H9 (cell line): Measurements from ENCODE around the gene PLK2. TPM values are rescaled to one million over a fixed set of nuclear protein-coding genes. Genes with fewer than 3 reads are reported as not detected.

Source experiments
- DNase-seq: peaks from one replicate; pipeline ENCODE4 v3.0.0-alpha.2; 2017
- H2AFZ ChIP-seq: one replicate; pipeline ENCODE4 v1.6.1; 2013; ENCODE audit warnings: mild to moderate bottlenecking, low read length, control low read depth, moderate library complexity
- H2AK5ac ChIP-seq: 2 replicates; pipeline ENCODE4 v1.6.1; 2013; ENCODE audit warnings: low read length, control low read depth, mixed read lengths; ENCODE audit not compliant: insufficient read length
- H2BK120ac ChIP-seq: one replicate; pipeline ENCODE4 v1.6.1; 2013; ENCODE audit warnings: low read depth, mild to moderate bottlenecking, low read length, control low read depth, inconsistent platforms; ENCODE audit not compliant: poor library complexity, severe bottlenecking
- H2BK12ac ChIP-seq: 2 replicates; pipeline ENCODE4 v1.6.1; 2013; ENCODE audit warnings: low read length, control low read depth, mixed read lengths, low read depth; ENCODE audit not compliant: insufficient read length
- H2BK15ac ChIP-seq: 2 replicates; pipeline ENCODE4 v1.6.1; 2013; ENCODE audit warnings: low read depth, low read length, control low read depth
- H2BK20ac ChIP-seq: one replicate; pipeline ENCODE4 v1.6.1; 2013; ENCODE audit warnings: low read depth, mild to moderate bottlenecking, low read length, control low read depth, inconsistent platforms; ENCODE audit not compliant: poor library complexity, severe bottlenecking
- H2BK5ac ChIP-seq: 2 replicates; pipeline ENCODE4 v1.6.1; 2013; ENCODE audit warnings: low read length, control low read depth, mixed read lengths; ENCODE audit not compliant: insufficient read length
- H3K14ac ChIP-seq: 2 replicates; pipeline ENCODE4 v1.6.1; 2013; ENCODE audit warnings: low read length, control low read depth; ENCODE audit not compliant: insufficient read depth
- H3K18ac ChIP-seq: 2 replicates; pipeline ENCODE4 v1.6.1; 2013; ENCODE audit warnings: low read depth, mild to moderate bottlenecking, mixed read lengths, low read length, control low read depth; ENCODE audit not compliant: insufficient read length
- H3K23ac ChIP-seq: 2 replicates; pipeline ENCODE4 v1.6.1; 2013; ENCODE audit warnings: low read length, control low read depth, mixed read lengths, low read depth; ENCODE audit not compliant: insufficient read length
- H3K23me2 ChIP-seq: 2 replicates; pipeline ENCODE4 v1.6.1; 2013; ENCODE audit warnings: low read depth, mild to moderate bottlenecking, mixed read lengths, low read length, control low read depth; ENCODE audit not compliant: insufficient read length, poor library complexity, severe bottlenecking
- H3K27ac ChIP-seq: 2 replicates; pipeline ENCODE4 v1.5.1; 2013; ENCODE audit warnings: low read length, control low read depth, mixed read lengths, low read depth; ENCODE audit not compliant: insufficient read length
- H3K27me3 ChIP-seq: 2 replicates; pipeline ENCODE4 v1.6.1; 2013; ENCODE audit warnings: low read length, control low read depth, inconsistent platforms; ENCODE audit not compliant: insufficient read depth
- H3K4ac ChIP-seq: 2 replicates; pipeline ENCODE4 v1.6.1; 2013; ENCODE audit warnings: low read depth, mild to moderate bottlenecking, control low read depth, inconsistent platforms, low read length, moderate library complexity
- H3K4me1 ChIP-seq: 2 replicates; pipeline ENCODE4 v1.6.1; 2013; ENCODE audit warnings: low read length, control low read depth, inconsistent platforms; ENCODE audit not compliant: insufficient read depth
- H3K4me2 ChIP-seq: 2 replicates; pipeline ENCODE4 v1.6.1; 2013; ENCODE audit warnings: low read length, control low read depth, mixed read lengths; ENCODE audit not compliant: insufficient read length, insufficient read depth
- H3K56ac ChIP-seq: 2 replicates; pipeline ENCODE4 v1.6.1; 2013; ENCODE audit warnings: low read depth, mild to moderate bottlenecking, mixed read lengths, low read length, control low read depth; ENCODE audit not compliant: insufficient read length
- H3K79me1 ChIP-seq: 2 replicates; pipeline ENCODE4 v1.6.1; 2013; ENCODE audit warnings: low read depth, mild to moderate bottlenecking, moderate library complexity, low read length, control low read depth, inconsistent platforms; ENCODE audit not compliant: insufficient read depth, poor library complexity, severe bottlenecking
- H3K79me2 ChIP-seq: 2 replicates; pipeline ENCODE4 v1.6.1; 2013; ENCODE audit warnings: low read length, control low read depth, inconsistent platforms; ENCODE audit not compliant: insufficient read depth
- H3K9ac ChIP-seq: 2 replicates; pipeline ENCODE4 v1.6.1; 2013; ENCODE audit warnings: low read length, control low read depth, mixed read lengths; ENCODE audit not compliant: insufficient read length; ENCODE audit errors: extremely low read depth
- H3K9me3 ChIP-seq: one replicate; pipeline ENCODE4 v1.6.1; 2013; ENCODE audit warnings: low read depth, low read length, inconsistent platforms; ENCODE audit not compliant: control insufficient read depth
- H3T11ph ChIP-seq: one replicate; pipeline ENCODE4 v1.6.1; 2013; ENCODE audit warnings: mild to moderate bottlenecking, low read length, control low read depth, inconsistent platforms
- H4K20me1 ChIP-seq: one replicate; pipeline ENCODE4 v1.6.1; 2013; ENCODE audit not compliant: control insufficient read depth, insufficient read length, insufficient read depth
- H4K5ac ChIP-seq: 2 replicates; pipeline ENCODE4 v1.6.1; 2013; ENCODE audit warnings: low read depth, mild to moderate bottlenecking, mixed read lengths, low read length, control low read depth; ENCODE audit not compliant: insufficient read length
- H4K8ac ChIP-seq: replicated peaks from 2 replicates; pipeline ENCODE4 v1.6.1; 2013; ENCODE audit warnings: low read length, control low read depth, mixed read lengths, low read depth; ENCODE audit not compliant: insufficient read length
- H4K91ac ChIP-seq: 2 replicates; pipeline ENCODE4 v1.6.1; 2013; ENCODE audit warnings: low read depth, mild to moderate bottlenecking, moderate library complexity, mixed read lengths, low read length, control low read depth; ENCODE audit not compliant: insufficient read length
- H3K27ac Mint-ChIP-seq, 3 experiments: 2 replicates in 2 of 3; 3 replicates in 1 of 3; pipeline ENCODE4 v1.8.0; 2020 to 2021; ENCODE audit warnings: mixed read lengths in 3 of 3, mild to moderate bottlenecking in 1 of 3, moderate library complexity in 1 of 3
- H3K27me3 Mint-ChIP-seq: 2 replicates; pipeline ENCODE4 v1.8.0; 2021; ENCODE audit warnings: low read depth, mild to moderate bottlenecking, moderate library complexity, mixed read lengths
- H3K36me3 Mint-ChIP-seq, 3 experiments: 2 replicates in 2 of 3; 3 replicates in 1 of 3; pipeline ENCODE4 v1.8.0; 2020 to 2021; ENCODE audit warnings: low read depth in 3 of 3, mixed read lengths in 3 of 3; ENCODE audit not compliant: insufficient read depth in 1 of 3
- H3K4me1 Mint-ChIP-seq, 2 experiments: 2 replicates each; pipeline ENCODE4 v1.8.0; 2020; ENCODE audit warnings: mixed read lengths in 2 of 2
- H3K4me3 Mint-ChIP-seq, 2 experiments: 2 replicates in 1 of 2; 3 replicates in 1 of 2; pipeline ENCODE4 v1.8.0; 2020 to 2021; ENCODE audit warnings: mild to moderate bottlenecking in 2 of 2, mixed read lengths in 2 of 2, moderate library complexity in 1 of 2
- H3K9me3 Mint-ChIP-seq, 2 experiments: 2 replicates in 1 of 2; 3 replicates in 1 of 2; pipeline ENCODE4 v1.8.0; 2020; ENCODE audit warnings: mild to moderate bottlenecking in 2 of 2, mixed read lengths in 2 of 2, moderate library complexity in 1 of 2
- CTCF ChIP-seq: fragments of 200-600 bp; sonication (generic); conservative IDR thresholded peaks from 3 replicates; pipeline ENCODE4 v1.8.0; 2021; ENCODE audit warnings: antibody characterized with exemption, mild to moderate bottlenecking
- WGBS: extraction: QIAGEN DNeasy Blood & Tissue Kit; methylation state at CpG from one replicate; pipeline ENCODE4 v1.1.7; 2013; ENCODE audit warnings: missing lambda C conversion rate, low lambda C conversion rate, mixed read lengths; ENCODE audit not compliant: insufficient read length; ENCODE audit errors: extremely low coverage; 5-methylcytosine and 5-hydroxymethylcytosine counted together
- total RNA-seq: library from RNA; stranded (reverse); gene quantifications from 2 replicates; pipeline ENCODE4 v1.2.1, GENCODE V29; 2021

The PLK2 gene
- total RNA-seq, 1 experiment from 2014 or later, result 26.2 TPM

GRCh38 chr5:58412081-58412480, 47.8 kb downstream of the PLK2 start:
- Histone ChIP-seq H2BK15ac (no peak overlapping the region), H3K79me2 (no peaks in the 10 kb centered on the region), H3K4me2 (no peak overlapping the region), H4K8ac (no peak overlapping the region), H3K27me3 (no peaks in the 10 kb centered on the region), H2BK120ac (no peak overlapping the region), H3K18ac (no peak overlapping the region), H2AK5ac (no peak overlapping the region), H4K20me1 (no peaks in the 10 kb centered on the region), H3K4ac (no peak overlapping the region), H3K9ac (no peak overlapping the region), H4K91ac (no peak overlapping the region), H3K9me3 (no peaks in the 10 kb centered on the region), H3K79me1 (no peaks in the 10 kb centered on the region), H2AFZ (no peak overlapping the region), H3K23me2 (no peaks in the 10 kb centered on the region), H3T11ph (no peak overlapping the region), H4K5ac (no peak overlapping the region), H3K14ac (no peak overlapping the region), H2BK5ac (no peak overlapping the region), H3K23ac (no peak overlapping the region), H2BK12ac (no peak overlapping the region), H3K27ac (no peak overlapping the region), H3K56ac (no peak overlapping the region), H2BK20ac (no peak overlapping the region), H3K4me1 (peaks cover 9% of the 10 kb centered on the region; the same call in 1 of the 2 replicates)
- H3K4me3 Mint-ChIP-seq, result no peak overlapping the region
- H3K36me3 Mint-ChIP-seq, result no peaks in the 10 kb centered on the region
- DNase-seq, result no peak
- H3K9me3 Mint-ChIP-seq, result no peaks in the 10 kb centered on the region; a peak in 1 of 5 replicates
- H3K27ac Mint-ChIP-seq, result no peak overlapping the region
- TF ChIP-seq CTCF, result no peak
- no peaks in the 10 kb centered on the region; the same call in 1 of the 2 replicates for H3K27me3 Mint-ChIP-seq
- WGBS, result no CpG with 5 or more reads among the region's 2 CpGs
- H3K4me1 Mint-ChIP-seq, result peaks cover 10 to 46% of the 10 kb centered on the region in 2 experiments
